HL-60 (cell line): ENCODE measurements around the gene ATXN7L1.

Experiments used
- DNase-seq, 2 experiments: peaks; one replicate each; pipeline ENCODE4 v3.0.0-alpha.2; 2010 to 2020; ENCODE audit warnings: low read depth in 1 of 2, low spot score in 1 of 2
- H3K27ac ChIP-seq: fragments of 250-450 bp; sonication (Bioruptor Pico); replicated peaks from 2 replicates; pipeline ENCODE4 v1.5.1; 2020; ENCODE audit warnings: mild to moderate bottlenecking, moderate library complexity
- H3K27me3 ChIP-seq: fragments of 250-450 bp; sonication (Bioruptor Pico); 2 replicates; pipeline ENCODE4 v1.5.1; 2021; ENCODE audit warnings: mild to moderate bottlenecking, moderate library complexity; ENCODE audit not compliant: insufficient read depth, poor library complexity, severe bottlenecking
- H3K4me3 ChIP-seq: replicated peaks from 2 replicates; pipeline ENCODE4 v1.5.1; 2011; ENCODE audit warnings: mild to moderate bottlenecking, control low read depth, low read length; ENCODE audit not compliant: insufficient read depth
- CTCF ChIP-seq: IDR thresholded peaks from one replicate; pipeline ENCODE4 v1.5.1; 2011; ENCODE audit warnings: low read length, control low read depth, inconsistent platforms; ENCODE audit not compliant: insufficient read depth
- GABPA ChIP-seq: IDR thresholded peaks from 2 replicates; pipeline ENCODE4 v1.6.1; 2012; ENCODE audit warnings: low read depth
- POLR2AphosphoS5 ChIP-seq: IDR thresholded peaks from 2 replicates; pipeline ENCODE4 v1.6.1; 2012; ENCODE audit warnings: low read depth
- REST ChIP-seq: IDR thresholded peaks from 2 replicates; pipeline ENCODE4 v1.6.1; 2012; ENCODE audit warnings: low read depth; ENCODE audit not compliant: insufficient replicate concordance
- SPI1 ChIP-seq: IDR thresholded peaks from 2 replicates; pipeline ENCODE4 v1.6.1; 2012; ENCODE audit warnings: low read depth, mild to moderate bottlenecking, borderline replicate concordance

The ATXN7L1 gene

GRCh38 chr7:105596866-105597265 is 279.5 kb downstream of the ATXN7L1 start:
- Histone ChIP-seq H3K27ac (no peak overlapping the region), H3K27me3 (no peaks in the 10 kb centered on the region), H3K4me3 (no peak overlapping the region)
- TF ChIP-seq POLR2AphosphoS5 (no peak), SPI1 (no peak), GABPA (no peak), REST (no peak), CTCF (no peak)
- no peak for DNase-seq

GRCh38 chr7:105594034-105594433 is 282.4 kb downstream of the ATXN7L1 start:
- Histone ChIP-seq H3K4me3 (no peak overlapping the region), H3K27me3 (no peaks in the 10 kb centered on the region), H3K27ac (no peak overlapping the region)
- TF ChIP-seq CTCF (no peak), SPI1 (no peak), GABPA (no peak), POLR2AphosphoS5 (no peak), REST (no peak)
- no peak for DNase-seq

- Histone ChIP-seq H3K4me3 (no peak overlapping the region), H3K27ac (no peak overlapping the region), H3K27me3 (no peaks in the 10 kb centered on the region)
- DNase-seq, result no peak
- TF ChIP-seq CTCF (no peak), SPI1 (no peak), POLR2AphosphoS5 (no peak), REST (no peak)
Observed at GRCh38 chr7:105591522-105591921, 284.9 kb downstream of the ATXN7L1 start.
